Activated T-cell treated with anti-CD3 and anti-CD28 coated beads for 4 hours (primary cell): ENCODE data around the gene SARNP.
"Not testable (repeated sequence)": the region's sequence is repeated elsewhere in the genome, so short reads cannot be mapped to it uniquely, and the experiment has no call there.

Source experiments
- DNase-seq: peaks from one replicate; pipeline ENCODE4 v3.0.0-alpha.2; 2020

Gene SARNP

GRCh38 chr12:55788546-55788945 lies 29.0 kb downstream of the SARNP start:
- DNase-seq = no peak

- no peak for DNase-seq
These were observed 36.8 kb downstream of the SARNP start for GRCh38 chr12:55780685-55781084.

GRCh38 chr12:55777856-55778255 lies 39.7 kb downstream of the SARNP start:
- DNase-seq = no peak

- DNase-seq = no peak
These were observed 45.8 kb downstream of the SARNP start for GRCh38 chr12:55771736-55772135.

- DNase-seq = no peak
These were observed 50.4 kb downstream of the SARNP start for GRCh38 chr12:55767156-55767555.

GRCh38 chr12:55765736-55766290 lies 51.7 kb downstream of the SARNP start:
- DNase-seq = no peak

GRCh38 chr12:55762646-55763045 lies 54.9 kb downstream of the SARNP start:
- no peak for DNase-seq

- DNase-seq = no peak
These were observed 56.9 kb downstream of the SARNP start for GRCh38 chr12:55760663-55761062.

GRCh38 chr12:55758575-55758974 lies 58.9 kb downstream of the SARNP start:
- not testable (repeated sequence) for DNase-seq

GRCh38 chr12:55757701-55758100 lies 59.8 kb downstream of the SARNP start:
- no peak for DNase-seq

GRCh38 chr12:55755246-55755645 lies 62.3 kb downstream of the SARNP start:
- DNase-seq = no peak

GRCh38 chr12:55748230-55748993 lies 69.1 kb downstream of the SARNP start:
- no peak for DNase-seq

- no peak for DNase-seq
These were observed 70.7 kb downstream of the SARNP start for GRCh38 chr12:55746913-55747231.

- no peak for DNase-seq
These were observed 71.2 kb downstream of the SARNP start for GRCh38 chr12:55746174-55746912.

GRCh38 chr12:55745361-55746173 lies 72.0 kb downstream of the SARNP start:
- no peak for DNase-seq

GRCh38 chr12:55744340-55745030 lies 73.0 kb downstream of the SARNP start:
- no peak for DNase-seq

- no peak for DNase-seq
These were observed 73.9 kb downstream of the SARNP start for GRCh38 chr12:55743406-55744339.

- no peak for DNase-seq
These were observed 74.7 kb downstream of the SARNP start, which contains the start of gene GDF11 for GRCh38 chr12:55742719-55743405. GDF11 (plus strand) TSS chr12:55743122; CDS start chr12:55743317, 195 bp downstream.

GRCh38 chr12:55741931-55742680 lies 75.4 kb downstream of the SARNP start:
- no peak for DNase-seq

GRCh38 chr12:55739025-55739378 lies 78.5 kb downstream of the SARNP start:
- DNase-seq = no peak
